Glomerular visceral epithelial cell (primary cell): ENCODE measurements around the gene ZNF839.

Experiments
- DNase-seq: peaks from one replicate; pipeline ENCODE4 v3.0.0-alpha.2; 2016; ENCODE audit errors: extremely low spot score

The ZNF839 gene

GRCh38 chr14:102378830-102379229 is 59.3 kb downstream of the ZNF839 start:
- no peak for DNase-seq

- DNase-seq, result no peak
These were observed 67.5 kb downstream of the ZNF839 start for GRCh38 chr14:102387086-102387485.

GRCh38 chr14:102389246-102389645 is 69.7 kb downstream of the ZNF839 start:
- DNase-seq, result no peak

- no peak for DNase-seq
These were observed 70.7 kb downstream of the ZNF839 start for GRCh38 chr14:102390064-102390855.
